Natural killer cell treated with Interleukin-12 subunit alpha and Interleukin-12 subunit beta and Interleukin-15 and Interleukin-18, amount 100 ng/mL, for 72 hours (primary cell): Measurements from ENCODE around the gene NPEPL1. TPM values are rescaled to one million over a fixed set of nuclear protein-coding genes. Genes with fewer than 3 reads are reported as not detected.

Experiments used
- ATAC-seq, 2 donors: fragments of 150-1000 bp; cut with Tn5 transposase in 1 of 2; sonication (Bioruptor Pico), chemical (Tn5 transposase) in 1 of 2; 2 replicates each; pipeline ENCODE4 v1.10.0; 2021
- DNase-seq: peaks from one replicate; pipeline ENCODE4 v3.0.0; 2022; ENCODE audit warnings: low spot score
- H3K27ac Mint-ChIP-seq, 2 donors: 1 replicate in 1 of 2; 2 replicates in 1 of 2; pipeline ENCODE4 v1.8.0; 2022; ENCODE audit warnings: mixed read lengths in 2 of 2, mild to moderate bottlenecking in 1 of 2, moderate library complexity in 1 of 2
- H3K27me3 Mint-ChIP-seq, 2 donors: 1 replicate in 1 of 2; 2 replicates in 1 of 2; pipeline ENCODE4 v1.8.0; 2022; ENCODE audit warnings: mixed read lengths in 2 of 2
- H3K36me3 Mint-ChIP-seq: one replicate; pipeline ENCODE4 v1.8.0; 2022; ENCODE audit warnings: mixed read lengths
- H3K4me1 Mint-ChIP-seq, 2 donors: 1 replicate in 1 of 2; 2 replicates in 1 of 2; pipeline ENCODE4 v1.8.0; 2022; ENCODE audit warnings: low read depth in 2 of 2, mixed read lengths in 2 of 2, mild to moderate bottlenecking in 1 of 2
- H3K4me3 Mint-ChIP-seq: one replicate; pipeline ENCODE4 v1.8.0; 2022; ENCODE audit warnings: mixed read lengths
- H3K9me3 Mint-ChIP-seq: 2 replicates; pipeline ENCODE4 v1.8.0; 2022; ENCODE audit warnings: mixed read lengths
- total RNA-seq, 2 donors: library from RNA; stranded (reverse); gene quantifications; one replicate each; pipeline ENCODE4 v1.2.3, GENCODE V29; 2022

The NPEPL1 gene
- total RNA-seq, 2 donors from 2014 or later: 23.6 to 30.4 TPM

DNA sequence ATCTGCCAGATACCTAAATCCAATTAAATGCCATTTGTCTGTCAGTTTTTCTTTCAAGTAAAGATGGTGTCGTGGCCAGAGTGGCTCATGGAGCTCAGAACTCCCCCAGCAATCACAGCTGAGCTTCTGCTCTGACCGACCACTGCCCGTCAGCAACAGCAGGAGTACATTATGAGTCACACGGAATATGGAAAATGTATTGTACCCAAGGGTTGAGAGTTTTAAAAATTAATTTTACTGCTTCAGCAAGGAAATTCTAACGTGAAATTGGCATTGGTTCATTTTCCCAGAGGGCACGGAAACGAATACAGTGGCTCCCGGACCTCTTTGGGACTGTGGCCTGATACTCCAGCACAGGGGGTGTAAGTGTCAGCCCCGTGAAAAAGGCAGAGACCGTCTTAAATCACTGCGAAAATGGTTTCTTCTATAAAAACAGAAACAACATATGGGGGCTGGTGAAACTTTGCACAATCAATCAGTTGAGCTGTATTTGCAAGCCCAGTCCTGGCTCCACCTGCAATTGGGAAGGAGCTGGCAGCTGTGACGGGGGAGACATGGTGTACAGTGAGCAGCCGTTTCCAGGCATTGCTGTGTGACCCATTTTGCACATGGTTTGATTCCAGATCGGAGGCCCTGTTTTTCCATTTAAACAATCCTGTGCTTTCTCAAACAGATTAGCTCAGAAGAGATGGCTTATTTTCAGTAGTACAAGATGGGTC is 12.8 kb downstream of the NPEPL1 start:
- Mint-ChIP-seq H3K4me1 (peaks cover 3 to 6% of the 10 kb centered on the region in 2 donors), H3K36me3 (no peaks in the 10 kb centered on the region), H3K9me3 (no peaks in the 10 kb centered on the region), H3K27me3 (no peaks in the 10 kb centered on the region), H3K4me3 (no peak overlapping the region), H3K27ac (no peak overlapping the region)
- DNase-seq (no peak), ATAC-seq (no peak)

DNA sequence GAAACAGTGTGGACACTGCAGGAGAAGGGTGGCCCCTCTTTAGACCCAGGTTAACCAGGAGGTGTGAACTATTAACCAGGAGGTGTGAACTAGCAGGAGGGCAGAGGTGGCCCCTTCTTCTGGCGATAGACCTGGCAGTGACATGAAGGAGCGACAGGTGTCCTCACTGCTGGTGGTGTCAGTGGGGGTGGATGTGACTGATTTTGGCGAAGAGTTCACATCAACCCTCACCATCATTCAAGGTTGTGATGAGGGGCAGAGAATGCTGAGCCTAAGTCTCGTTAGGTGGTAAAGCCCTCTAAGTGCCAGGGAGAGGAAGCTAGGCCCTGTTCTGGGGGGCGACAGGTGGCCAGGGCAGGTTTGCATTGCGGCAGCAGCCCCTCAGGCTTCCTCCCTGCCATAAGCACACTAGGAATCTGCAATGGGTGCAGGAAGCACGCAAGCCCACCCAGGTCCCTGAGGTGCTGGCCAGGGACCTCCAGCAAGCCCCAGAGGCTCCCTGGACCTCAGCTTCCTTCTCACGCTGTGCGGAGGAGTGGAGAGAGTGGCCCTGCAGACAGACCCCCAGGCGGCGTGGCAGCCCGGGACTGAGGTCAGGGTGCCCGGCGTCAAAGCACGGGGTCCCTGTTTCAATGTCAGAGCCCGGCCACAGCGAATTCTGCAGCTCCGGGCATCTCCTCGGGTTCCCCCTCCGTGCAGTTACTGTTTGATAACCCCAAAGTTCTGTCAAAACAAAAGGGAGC is 13.7 kb downstream of the NPEPL1 start:
- no peaks in the 10 kb centered on the region for H3K9me3 Mint-ChIP-seq
- no peak overlapping the region for H3K4me3 Mint-ChIP-seq

DNA sequence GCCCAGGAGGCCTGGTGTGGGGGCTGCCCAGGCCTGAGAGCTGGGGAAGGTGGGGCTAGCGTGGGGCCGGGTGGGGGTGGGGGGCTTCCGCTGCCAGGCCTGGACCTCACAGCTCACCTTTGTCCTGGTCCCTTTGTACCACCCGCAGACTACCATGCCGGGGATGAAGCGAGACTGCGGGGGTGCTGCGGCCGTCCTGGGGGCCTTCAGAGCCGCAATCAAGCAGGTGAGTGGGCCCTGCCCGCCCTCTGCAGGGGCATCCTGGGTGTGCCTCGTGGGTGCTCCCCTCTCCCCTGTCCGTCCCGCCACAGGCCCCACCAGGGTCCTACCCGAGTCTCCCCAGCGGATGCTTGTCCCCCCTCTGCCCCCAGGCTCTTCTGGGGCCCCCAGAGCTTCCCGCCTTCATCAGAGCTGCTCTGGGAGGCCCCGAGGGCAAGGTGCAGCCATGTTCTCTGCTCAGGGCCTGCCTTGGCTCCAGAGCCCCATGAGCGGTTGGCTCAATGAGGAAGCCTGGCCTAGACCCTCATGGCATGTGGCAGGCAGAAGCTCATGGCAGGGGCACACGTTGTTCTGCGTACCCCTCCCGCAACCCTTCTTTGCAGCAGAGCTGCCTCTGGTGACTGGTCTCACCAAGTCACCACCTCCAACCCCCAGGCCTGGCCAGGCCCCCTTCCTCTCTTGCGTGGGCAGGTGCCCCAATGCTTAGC is 14.5 kb downstream of the NPEPL1 start:
- no peak for DNase-seq
- H3K4me1 Mint-ChIP-seq: peaks cover 0 to 2% of the 10 kb centered on the region in 2 donors
- H3K27ac Mint-ChIP-seq: no peak overlapping the region
- no peak overlapping the region for H3K4me3 Mint-ChIP-seq
- no peak for ATAC-seq
- no peaks in the 10 kb centered on the region for H3K27me3 Mint-ChIP-seq
- no peaks in the 10 kb centered on the region for H3K36me3 Mint-ChIP-seq
- H3K9me3 Mint-ChIP-seq: no peaks in the 10 kb centered on the region

More for the DNA sequence above, 13.7 kb downstream of the NPEPL1 start:
- peaks cover 0 to 2% of the 10 kb centered on the region in 2 donors for H3K4me1 Mint-ChIP-seq
- DNase-seq (no peak), ATAC-seq (no peak)
- no peaks in the 10 kb centered on the region for H3K27me3 Mint-ChIP-seq
- no peaks in the 10 kb centered on the region for H3K36me3 Mint-ChIP-seq
- no peak overlapping the region for H3K27ac Mint-ChIP-seq

DNA sequence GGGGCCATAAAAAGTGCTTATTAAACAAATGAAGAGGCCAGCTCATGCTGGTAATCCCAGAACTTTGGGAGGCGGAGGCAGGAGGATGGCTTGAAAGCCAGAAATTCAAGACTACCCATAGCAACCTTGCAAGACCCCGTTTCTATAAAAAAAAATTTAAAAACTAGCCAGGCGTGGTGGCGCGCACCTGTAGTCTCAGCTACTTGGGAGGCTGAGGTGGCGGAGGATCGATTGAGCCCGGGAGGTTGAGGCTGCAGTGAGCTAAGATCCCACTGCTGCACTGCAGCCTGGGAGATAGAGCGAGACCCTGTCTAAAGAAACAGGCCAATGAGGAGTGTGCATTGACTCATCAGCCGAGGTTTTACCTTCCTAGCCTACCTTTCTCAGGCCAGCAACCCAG is 15.2 kb downstream of the NPEPL1 start:
- H3K4me1 Mint-ChIP-seq: no peaks in the 10 kb centered on the region
- H3K36me3 Mint-ChIP-seq: no peaks in the 10 kb centered on the region
- H3K9me3 Mint-ChIP-seq: no peaks in the 10 kb centered on the region
- no peak overlapping the region for H3K4me3 Mint-ChIP-seq
- ATAC-seq (no peak), DNase-seq (no peak)
- H3K27ac Mint-ChIP-seq: no peak overlapping the region
- H3K27me3 Mint-ChIP-seq: no peaks in the 10 kb centered on the region

DNA sequence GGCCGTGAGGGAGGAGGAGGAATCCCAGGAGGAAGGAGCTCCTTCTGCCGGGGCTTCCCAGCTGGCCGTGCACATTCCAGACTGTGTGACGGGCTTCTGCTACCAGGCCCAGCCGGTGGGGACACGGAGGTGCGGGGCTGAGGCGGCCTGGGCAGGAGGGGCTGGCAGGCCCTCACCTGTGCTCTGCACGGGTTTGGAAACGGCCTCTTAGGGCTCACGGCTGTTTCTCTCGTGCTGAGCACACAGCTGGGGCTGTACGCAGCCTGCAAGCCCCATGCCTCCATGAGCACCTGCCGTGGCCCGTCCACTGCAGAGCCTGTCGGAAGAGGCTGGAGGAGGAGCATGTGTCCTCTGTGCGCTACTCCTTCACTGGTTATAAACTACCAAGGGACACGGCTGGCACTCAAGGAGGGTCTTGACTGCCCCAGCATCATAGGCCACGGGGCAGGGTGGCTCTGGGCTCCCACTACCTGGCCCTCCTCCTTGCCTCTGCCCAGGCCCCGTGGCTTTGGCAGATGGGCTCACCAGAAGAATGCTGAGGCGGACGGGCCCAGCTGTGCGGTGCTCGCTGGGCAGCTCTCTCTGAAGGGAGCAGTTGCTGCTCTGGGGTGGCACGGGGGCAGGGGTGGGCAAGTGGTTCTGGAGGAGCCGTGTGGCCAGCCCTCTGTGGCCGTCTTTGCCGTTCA is 15.8 kb downstream of the NPEPL1 start:
- DNase-seq: no peak
- no peaks in the 10 kb centered on the region for H3K9me3 Mint-ChIP-seq
- no peaks in the 10 kb centered on the region for H3K27me3 Mint-ChIP-seq
- ATAC-seq: no peak
- H3K27ac Mint-ChIP-seq: no peak overlapping the region
- H3K36me3 Mint-ChIP-seq: no peaks in the 10 kb centered on the region
- H3K4me1 Mint-ChIP-seq: no peaks in the 10 kb centered on the region
- no peak overlapping the region for H3K4me3 Mint-ChIP-seq

DNA sequence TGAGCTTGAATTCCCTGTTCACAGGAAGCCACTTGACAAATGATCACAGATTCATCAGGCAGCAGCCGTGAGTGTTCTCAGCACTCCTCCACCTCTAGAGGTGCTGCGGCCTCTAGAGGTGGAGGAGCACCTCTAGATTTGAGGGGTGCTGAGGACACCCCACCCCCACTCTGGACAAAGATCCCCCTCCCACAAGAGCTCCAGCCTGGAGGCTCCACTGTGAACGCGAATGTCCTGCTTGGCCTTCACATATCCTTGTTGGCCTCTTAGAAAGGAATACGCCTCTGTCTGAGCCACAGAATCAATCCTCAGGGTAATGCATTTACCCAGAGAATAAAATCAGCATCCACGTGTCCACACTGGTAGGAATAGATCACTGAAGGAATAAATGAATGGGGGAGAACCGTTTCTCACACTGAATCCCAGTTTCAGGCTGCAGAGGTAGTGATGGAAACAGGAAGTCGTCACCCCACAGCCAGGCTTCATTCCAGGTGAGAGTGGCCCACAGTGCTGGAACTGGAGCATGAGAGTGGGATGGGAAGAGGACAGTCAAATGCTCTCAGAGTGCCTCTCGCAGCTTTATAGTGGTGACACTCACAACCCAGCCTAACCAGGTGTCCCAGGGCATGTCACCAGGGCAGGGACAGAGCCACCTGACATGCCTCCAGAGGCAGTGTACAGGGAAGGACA is 16.6 kb downstream of the NPEPL1 start:
- H3K4me1 Mint-ChIP-seq: no peaks in the 10 kb centered on the region
- no peak overlapping the region for H3K27ac Mint-ChIP-seq
- no peaks in the 10 kb centered on the region for H3K36me3 Mint-ChIP-seq
- no peak overlapping the region for H3K4me3 Mint-ChIP-seq
- ATAC-seq: no peak
- H3K27me3 Mint-ChIP-seq: no peaks in the 10 kb centered on the region
- no peaks in the 10 kb centered on the region for H3K9me3 Mint-ChIP-seq
- DNase-seq: no peak

DNA sequence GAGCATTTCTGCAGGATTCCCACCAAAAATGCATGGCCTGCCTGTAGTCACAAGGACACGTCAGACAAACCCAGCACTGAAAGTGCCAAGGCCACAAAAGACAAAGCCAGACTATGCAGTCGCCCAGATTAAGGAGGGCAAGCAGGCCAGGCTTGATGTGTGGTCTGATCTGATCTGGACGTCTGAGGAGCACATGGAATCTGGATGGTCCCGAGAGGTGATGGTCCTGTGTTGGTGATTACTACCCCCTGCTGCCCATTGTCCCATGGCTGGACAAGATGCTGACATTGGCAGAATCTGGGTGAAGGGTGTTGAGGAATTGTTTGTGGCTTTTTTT is 17.1 kb downstream of the NPEPL1 start:
- ATAC-seq (no peak), DNase-seq (no peak)
- H3K27me3 Mint-ChIP-seq: no peaks in the 10 kb centered on the region
- no peak overlapping the region for H3K27ac Mint-ChIP-seq
- no peak overlapping the region for H3K4me3 Mint-ChIP-seq
- no peaks in the 10 kb centered on the region for H3K36me3 Mint-ChIP-seq
- no peaks in the 10 kb centered on the region for H3K9me3 Mint-ChIP-seq
- H3K4me1 Mint-ChIP-seq: no peaks in the 10 kb centered on the region

DNA sequence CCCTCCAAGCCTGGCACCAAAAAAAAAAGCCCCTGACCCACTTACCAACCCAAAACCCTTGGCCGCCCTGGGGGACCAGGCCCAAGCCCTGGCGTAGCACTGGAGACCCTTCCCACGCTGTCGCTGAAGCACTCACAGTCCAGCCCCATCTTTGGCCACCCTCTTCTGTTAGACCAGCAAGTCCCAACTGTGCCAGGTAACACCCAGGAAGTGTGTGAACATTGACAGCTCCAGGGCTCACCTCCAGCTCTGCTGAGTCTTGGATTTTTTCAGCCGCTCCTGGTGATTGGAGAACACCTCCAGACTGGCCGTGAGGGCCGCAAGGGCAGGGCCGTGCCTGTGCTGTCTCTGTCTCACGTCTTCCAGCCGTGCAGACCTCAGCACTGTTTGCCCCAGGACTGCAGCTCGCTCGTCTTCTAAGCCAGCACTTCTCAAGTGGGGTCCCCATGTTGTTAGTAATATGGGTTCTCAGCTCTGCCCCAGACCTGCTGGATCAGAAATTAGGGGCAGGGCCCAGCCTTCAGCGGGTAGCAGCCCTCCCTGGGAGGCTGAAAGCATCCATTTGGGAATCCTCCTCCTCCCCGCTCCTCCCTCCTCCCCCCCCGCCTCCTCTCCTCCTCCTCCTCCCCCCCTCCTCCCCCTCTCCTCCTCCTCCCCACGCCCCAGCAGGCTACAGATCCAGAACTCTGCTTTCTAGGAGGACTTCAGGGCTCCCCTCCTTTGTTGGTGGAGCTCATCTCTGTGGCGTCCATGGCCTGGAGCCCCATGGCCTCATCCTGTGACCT is 18.1 kb downstream of the NPEPL1 start:
- Mint-ChIP-seq H3K36me3 (no peaks in the 10 kb centered on the region), H3K9me3 (no peaks in the 10 kb centered on the region), H3K27me3 (no peaks in the 10 kb centered on the region), H3K4me3 (no peak overlapping the region), H3K27ac (no peak overlapping the region), H3K4me1 (no peaks in the 10 kb centered on the region)
- no peak for DNase-seq
- no peak for ATAC-seq

DNA sequence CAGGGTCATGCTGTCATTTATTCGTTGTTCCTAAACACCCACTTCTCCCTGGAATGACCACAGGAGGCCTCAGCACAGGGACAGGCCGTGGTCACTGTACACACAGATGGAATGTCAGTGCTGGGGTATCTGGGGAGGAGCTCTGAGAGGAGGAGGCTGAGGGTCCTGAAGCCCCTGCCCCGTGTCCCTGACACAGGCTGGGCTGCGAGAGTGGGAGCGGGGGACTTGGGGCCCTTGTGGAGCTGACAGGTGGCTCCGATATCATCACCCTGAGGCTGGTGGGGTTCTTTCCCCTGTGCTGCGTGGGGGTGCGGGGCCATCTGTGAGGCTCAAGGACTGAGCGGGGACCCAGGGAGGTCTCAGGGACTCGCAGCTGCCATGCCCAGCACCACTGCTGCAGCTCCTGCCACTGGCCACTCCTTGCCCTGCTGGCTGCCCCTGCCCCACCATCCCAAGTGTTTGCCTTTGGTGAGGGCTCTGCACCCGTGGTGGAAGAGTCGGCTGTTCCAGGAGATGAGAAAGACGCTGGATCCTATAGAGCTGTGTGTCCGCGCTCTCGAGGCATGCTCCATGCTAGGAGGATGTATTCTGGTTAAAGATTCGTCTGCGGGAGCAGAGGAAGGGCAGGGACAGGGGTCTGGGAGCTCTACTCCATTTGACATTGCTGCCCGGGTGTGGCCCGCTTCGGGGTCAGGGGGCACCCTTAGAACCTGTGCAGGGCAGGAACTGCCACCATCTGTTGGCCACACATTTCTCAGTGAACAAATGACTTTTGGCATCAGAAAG is 18.9 kb downstream of the NPEPL1 start:
- Mint-ChIP-seq H3K4me1 (no peaks in the 10 kb centered on the region), H3K4me3 (no peak overlapping the region), H3K36me3 (no peaks in the 10 kb centered on the region), H3K9me3 (no peaks in the 10 kb centered on the region), H3K27ac (no peak overlapping the region), H3K27me3 (no peaks in the 10 kb centered on the region)
- ATAC-seq (no peak), DNase-seq (no peak)

DNA sequence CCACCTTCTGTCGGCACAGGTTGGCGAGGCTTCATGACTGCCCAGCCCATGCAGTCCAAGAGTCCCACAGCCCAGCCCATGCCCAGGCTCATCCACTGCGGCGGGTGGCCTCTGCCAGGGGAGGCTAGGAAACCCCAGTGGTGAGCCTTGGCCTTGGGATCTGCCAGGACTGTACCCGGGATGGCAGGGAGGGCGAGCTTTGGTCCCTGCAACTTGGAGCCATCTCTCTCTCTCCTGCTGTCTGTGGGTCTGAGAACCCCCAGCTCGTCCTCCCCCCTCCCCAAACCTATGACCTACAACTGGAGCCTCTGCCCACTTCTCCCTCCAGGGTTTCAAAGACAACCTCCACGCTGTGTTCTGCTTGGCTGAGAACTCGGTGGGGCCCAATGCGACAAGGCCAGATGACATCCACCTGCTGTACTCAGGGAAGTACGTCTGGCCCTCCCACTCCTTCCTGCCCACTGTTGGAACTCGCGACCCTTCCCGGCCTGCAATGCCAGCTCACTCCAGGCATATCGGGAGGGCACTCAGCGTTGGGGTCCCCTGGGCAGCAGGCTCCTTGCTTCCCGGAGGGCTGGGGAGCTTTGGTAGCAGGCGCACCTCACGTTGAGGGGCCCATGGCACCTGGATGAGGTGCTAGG is 19.7 kb downstream of the NPEPL1 start:
- Mint-ChIP-seq H3K27ac (no peak overlapping the region), H3K4me1 (peaks cover 0 to 2% of the 10 kb centered on the region in 2 donors)
- ATAC-seq: no peak

DNA sequence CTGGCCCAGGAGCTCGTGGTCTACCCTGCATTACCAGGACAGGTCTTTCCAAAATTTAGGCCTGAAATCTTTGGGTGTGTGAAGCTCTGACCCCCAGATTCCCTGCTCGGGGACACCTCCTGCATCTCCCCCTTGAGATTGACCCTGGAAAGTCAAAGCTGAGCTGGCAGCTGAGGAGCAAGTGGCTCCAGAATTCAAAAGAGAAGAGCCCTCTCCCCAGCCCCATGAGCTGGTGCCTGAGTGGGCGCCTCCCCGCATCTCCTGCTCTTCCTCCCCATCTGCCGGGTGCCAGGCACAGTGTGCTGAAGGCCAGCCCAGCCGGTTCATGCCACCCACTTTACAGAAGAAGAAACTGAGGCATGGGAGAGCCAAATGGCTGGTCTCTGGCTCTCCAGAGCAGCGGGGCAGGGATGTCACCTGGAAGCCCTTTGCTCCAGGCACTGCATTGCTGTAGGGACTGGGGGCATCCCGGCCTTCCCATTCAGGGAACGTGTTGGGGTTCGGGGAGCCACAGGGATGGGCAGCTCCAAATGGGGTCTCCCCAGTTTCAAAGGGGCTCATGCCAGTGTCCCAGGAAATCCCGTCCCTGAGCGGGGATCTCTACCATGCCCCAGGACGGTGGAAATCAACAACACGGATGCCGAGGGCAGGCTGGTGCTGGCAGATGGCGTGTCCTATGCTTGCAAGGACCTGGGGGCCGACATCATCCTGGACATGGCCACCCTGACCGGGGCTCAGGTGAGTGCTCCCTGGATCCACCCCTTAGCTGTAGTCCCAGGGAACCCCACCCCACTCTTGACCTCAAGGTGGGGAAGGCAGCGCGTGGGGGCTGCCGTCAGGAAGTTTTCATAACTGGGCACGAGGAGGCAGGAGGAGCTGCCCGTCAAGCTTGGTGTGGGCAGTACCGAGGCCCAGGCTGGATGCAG is 20.5 kb downstream of the NPEPL1 start:
- no peak overlapping the region for H3K4me3 Mint-ChIP-seq
- no peaks in the 10 kb centered on the region for H3K9me3 Mint-ChIP-seq
- no peaks in the 10 kb centered on the region for H3K36me3 Mint-ChIP-seq
- H3K27me3 Mint-ChIP-seq: no peaks in the 10 kb centered on the region
- DNase-seq (no peak), ATAC-seq (no peak)
- peaks cover 0 to 2% of the 10 kb centered on the region in 2 donors for H3K4me1 Mint-ChIP-seq
- H3K27ac Mint-ChIP-seq: no peak overlapping the region

More for the DNA sequence above, 19.7 kb downstream of the NPEPL1 start:
- H3K4me3 Mint-ChIP-seq: no peak overlapping the region
- no peaks in the 10 kb centered on the region for H3K9me3 Mint-ChIP-seq
- H3K27me3 Mint-ChIP-seq: no peaks in the 10 kb centered on the region
- no peak for DNase-seq
- H3K36me3 Mint-ChIP-seq: no peaks in the 10 kb centered on the region
